PFSK-1 (cell line): ENCODE measurements around the gene MGLL.

Experiments
- FOXP2 ChIP-seq: optimal IDR thresholded peaks from 2 replicates; pipeline ENCODE3; 2011; ENCODE audit warnings: borderline replicate concordance, control low read depth, inconsistent platforms; ENCODE audit not compliant: insufficient read depth; ENCODE audit errors: extremely low read length, extremely low read depth
- POLR2AphosphoS5 ChIP-seq: IDR thresholded peaks from 2 replicates; pipeline ENCODE4 v1.6.1; 2012; ENCODE audit warnings: low read depth, mild to moderate bottlenecking, control low read depth, low read length, moderate library complexity
- REST ChIP-seq, 2 experiments: IDR thresholded peaks; 2 replicates each; pipeline versions ENCODE4 v1.6.1 to v1.8.0; 2011 to 2012; ENCODE audit warnings: low read depth in 2 of 2, low read length in 2 of 2, control low read depth in 1 of 2, inconsistent platforms in 1 of 2, mild to moderate bottlenecking in 1 of 2, moderate library complexity in 1 of 2; ENCODE audit not compliant: insufficient read depth in 1 of 2
- SIN3A ChIP-seq: IDR thresholded peaks from 2 replicates; pipeline ENCODE4 v1.6.1; 2012; ENCODE audit warnings: mild to moderate bottlenecking, low read length, moderate library complexity, borderline replicate concordance; ENCODE audit not compliant: insufficient read depth
- TAF1 ChIP-seq: IDR thresholded peaks from 2 replicates; pipeline ENCODE4 v1.6.1; 2012; ENCODE audit warnings: low read length, control low read depth, borderline replicate concordance; ENCODE audit not compliant: insufficient read depth

MGLL gene

GRCh38 chr3:127717357-127718244 is 104.7 kb downstream of the MGLL start:
- TF ChIP-seq REST (IDR thresholded peaks at IDR 0.05; ENCODE audit: insufficient read depth in 1 of 2, low read depth in 2 of 2, low read length in 2 of 2) (no peak), FOXP2 (no peak), POLR2AphosphoS5 (no peak), TAF1 (no peak), SIN3A (no peak)

GRCh38 chr3:127716384-127716783 is 105.9 kb downstream of the MGLL start:
- TF ChIP-seq REST (IDR thresholded peaks at IDR 0.05; ENCODE audit: insufficient read depth in 1 of 2, low read depth in 2 of 2, low read length in 2 of 2) (no peak), POLR2AphosphoS5 (no peak), FOXP2 (no peak), SIN3A (no peak), TAF1 (no peak)

- TF ChIP-seq REST (IDR thresholded peaks at IDR 0.05; ENCODE audit: insufficient read depth in 1 of 2, low read depth in 2 of 2, low read length in 2 of 2), result no peak
- no peak for TF ChIP-seq SIN3A
- TF ChIP-seq TAF1, result no peak
- TF ChIP-seq FOXP2, result no peak
- no peak for TF ChIP-seq POLR2AphosphoS5
Measured at GRCh38 chr3:127715532-127715931, 106.8 kb downstream of the MGLL start.

GRCh38 chr3:127714866-127715265 is 107.4 kb downstream of the MGLL start:
- TF ChIP-seq TAF1 (no peak), FOXP2 (no peak), SIN3A (no peak), POLR2AphosphoS5 (no peak), REST (IDR thresholded peaks at IDR 0.05; ENCODE audit: insufficient read depth in 1 of 2, low read depth in 2 of 2, low read length in 2 of 2) (no peak)

- TF ChIP-seq POLR2AphosphoS5 (no peak), SIN3A (no peak), REST (IDR thresholded peaks at IDR 0.05; ENCODE audit: insufficient read depth in 1 of 2, low read depth in 2 of 2, low read length in 2 of 2) (no peak), TAF1 (no peak), FOXP2 (no peak)
Measured at GRCh38 chr3:127714125-127714571, 108.2 kb downstream of the MGLL start.
